Spleen (tissue), 11 donors: Measurements from ENCODE around the gene GOLT1B. TPM values are rescaled to one million over a fixed set of nuclear protein-coding genes. Genes with fewer than 3 reads are reported as not detected.

ENCODE experiments used
- DNase-seq: peaks from one replicate; pipeline ENCODE4 v3.0.0-alpha.2; 2020
- H3K27ac ChIP-seq, 8 donors: fragments of 200-600 bp; sonication (generic) in 7 of 8; 1 replicate in 4 of 8; 2 replicates in 4 of 8; pipeline versions ENCODE4 v1.5.0 to v1.8.0; 2016 to 2021; ENCODE audit warnings: inconsistent platforms in 4 of 8, mild to moderate bottlenecking in 4 of 8, moderate library complexity in 1 of 8
- H3K27me3 ChIP-seq, 7 donors: fragments of 200-600 bp; sonication (generic) in 6 of 7; replicated peaks in 1 of 7; 1 replicate in 4 of 7; 2 replicates in 3 of 7; pipeline versions ENCODE4 v1.5.0 to v1.8.0; 2016 to 2021; ENCODE audit warnings: inconsistent platforms in 3 of 7, mild to moderate bottlenecking in 1 of 7
- H3K36me3 ChIP-seq, 6 donors: fragments of 200-600 bp; sonication (generic) in 5 of 6; 1 replicate in 4 of 6; 2 replicates in 2 of 6; pipeline versions ENCODE4 v1.5.0 to v1.8.0; 2016 to 2021; ENCODE audit warnings: inconsistent platforms in 2 of 6
- H3K4me1 ChIP-seq, 6 donors: fragments of 200-600 bp; sonication (generic) in 5 of 6; 1 replicate in 3 of 6; 2 replicates in 3 of 6; pipeline versions ENCODE4 v1.5.0 to v1.8.0; 2016 to 2021; ENCODE audit warnings: inconsistent platforms in 3 of 6
- H3K4me3 ChIP-seq, 8 donors: fragments of 200-600 bp; sonication (generic) in 7 of 8; 1 replicate in 4 of 8; 2 replicates in 4 of 8; pipeline versions ENCODE4 v1.5.0 to v1.8.0; 2016 to 2021; ENCODE audit warnings: inconsistent platforms in 4 of 8, mild to moderate bottlenecking in 4 of 8, moderate library complexity in 2 of 8
- H3K9me3 ChIP-seq, 8 donors: fragments of 200-600 bp; sonication (generic) in 7 of 8; 1 replicate in 4 of 8; 2 replicates in 4 of 8; pipeline versions ENCODE4 v1.5.0 to v1.8.0; 2016 to 2021; ENCODE audit warnings: inconsistent platforms in 4 of 8
- POLR2A ChIP-seq, 3 donors: fragments of 450-650 bp; IDR thresholded peaks; one replicate each; pipeline ENCODE4 v1.5.1; 2017; ENCODE audit warnings: antibody characterized with exemption in 3 of 3, mild to moderate bottlenecking in 1 of 3
- POLR2AphosphoS5 ChIP-seq, 3 donors: sonication (generic); formaldehyde crosslinking; IDR thresholded peaks; one replicate each; pipeline ENCODE4 v1.5.1; 2017; ENCODE audit warnings: antibody characterized with exemption in 3 of 3
- WGBS, 5 donors: extraction: QIAGEN DNeasy Blood & Tissue Kit in 3 of 5; methylation state at CpG; one replicate each; pipeline versions ENCODE4 v1.1.5 to v1.1.7; 2013 to 2018; 5-methylcytosine and 5-hydroxymethylcytosine counted together
- intact Hi-C: fragments of 100-400 bp; cut with DNase I; formaldehyde crosslinking; loops from one replicate; pipeline ENCODE4 v1.15.0; 2023; ENCODE audit warnings: low total_unique reads
- polyA plus RNA-seq, 3 donors: library from polyadenylated mRNA; stranded (reverse); fragments of 200-250 nt; gene quantifications; one replicate each; pipeline ENCODE4 v1.2.1, GENCODE V29; 2013
- total RNA-seq, 7 donors: library from RNA; depleted of rRNA in 3 of 7; stranded (reverse); fragments of >200 nt in 3 of 7; fragmentation: NEBNext Ultra II Directional in 4 of 7; extraction: Animal tissue kit (Norgen Biotek cat#: 25700) in 4 of 7; gene quantifications; one replicate each; pipeline versions ENCODE4 v1.1.0 to v1.2.1, GENCODE V29; 2016 to 2021
- TF ChIP-seq, protein P1 (sequence below), 11 experiments: fragments of 200-600 bp in 7 of 11; fragments of 450-650 bp in 4 of 11; sonication (generic) in 4 of 11; IDR thresholded peaks in 8 of 11; conservative IDR thresholded peaks in 3 of 11; 1 replicate in 7 of 11; 2 replicates in 4 of 11; pipeline versions ENCODE4 v1.4.0 to v1.8.0; 2016 to 2021; ENCODE audit warnings: antibody characterized with exemption in 11 of 11, inconsistent platforms in 4 of 11, mild to moderate bottlenecking in 1 of 11
- donor health status: healthy with polysubstance abuse.
- donor health status: DM: no; HTN: no; CAD: no; lungs with moderate emphysema.
- donor health status: DM: no; HTN: no; CAD: no.
- donor health status: Bipolar disorder and iron deficiency.
- donor health status: healthy.
- donor health status: DM: no; HTN: no; CAD: no.
- donor health status: DM: yes; HTN: yes; CAD: no.

GOLT1B gene
- total and polyA plus RNA-seq, 10 donors = 14.1 to 39.6 (median 25.2) TPM

DNA sequence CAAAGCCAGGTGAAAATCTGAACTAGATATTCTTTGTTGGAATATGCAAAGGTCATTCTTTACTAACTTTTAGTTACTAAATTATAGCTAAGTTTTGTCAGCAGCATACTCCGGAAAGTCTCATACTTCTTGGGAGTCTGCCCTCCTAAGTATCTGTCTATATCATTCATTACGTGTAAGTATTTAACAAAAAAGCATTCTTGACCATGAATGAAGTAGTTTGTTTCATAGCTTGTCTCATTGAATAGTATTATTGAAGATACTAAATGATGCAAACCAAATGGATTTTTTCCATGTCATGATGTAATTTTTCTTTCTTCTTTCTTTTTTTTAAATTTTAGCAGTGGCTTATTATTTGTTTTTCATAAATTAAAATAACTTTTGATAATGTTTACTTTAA lies 14.7 kb downstream of the GOLT1B start:
- Histone ChIP-seq H3K27me3 (no peaks in the 10 kb centered on the region), H3K4me1 (no peaks in the 10 kb centered on the region), H3K4me3 (no peak overlapping the region), H3K9me3 (no peaks in the 10 kb centered on the region), H3K27ac (no peak overlapping the region), H3K36me3 (peaks cover 0 to 72% (median 35%) of the 10 kb centered on the region in 6 donors)
- WGBS, 5 donors = 94 to 98% (median 97%) methylated on average over 2 of the region's 2 CpGs
- no peak for DNase-seq
- intact Hi-C loops = loop anchor here (10.0 kb wide), 1 partner anchor 129 kb away; no protein-coding TSS in a partner anchor
- TF ChIP-seq POLR2A (IDR thresholded peaks at IDR 0.05) = no peak
- TF ChIP-seq POLR2AphosphoS5 (IDR thresholded peaks at IDR 0.05) = no peak
- TF ChIP-seq, protein P1, sequence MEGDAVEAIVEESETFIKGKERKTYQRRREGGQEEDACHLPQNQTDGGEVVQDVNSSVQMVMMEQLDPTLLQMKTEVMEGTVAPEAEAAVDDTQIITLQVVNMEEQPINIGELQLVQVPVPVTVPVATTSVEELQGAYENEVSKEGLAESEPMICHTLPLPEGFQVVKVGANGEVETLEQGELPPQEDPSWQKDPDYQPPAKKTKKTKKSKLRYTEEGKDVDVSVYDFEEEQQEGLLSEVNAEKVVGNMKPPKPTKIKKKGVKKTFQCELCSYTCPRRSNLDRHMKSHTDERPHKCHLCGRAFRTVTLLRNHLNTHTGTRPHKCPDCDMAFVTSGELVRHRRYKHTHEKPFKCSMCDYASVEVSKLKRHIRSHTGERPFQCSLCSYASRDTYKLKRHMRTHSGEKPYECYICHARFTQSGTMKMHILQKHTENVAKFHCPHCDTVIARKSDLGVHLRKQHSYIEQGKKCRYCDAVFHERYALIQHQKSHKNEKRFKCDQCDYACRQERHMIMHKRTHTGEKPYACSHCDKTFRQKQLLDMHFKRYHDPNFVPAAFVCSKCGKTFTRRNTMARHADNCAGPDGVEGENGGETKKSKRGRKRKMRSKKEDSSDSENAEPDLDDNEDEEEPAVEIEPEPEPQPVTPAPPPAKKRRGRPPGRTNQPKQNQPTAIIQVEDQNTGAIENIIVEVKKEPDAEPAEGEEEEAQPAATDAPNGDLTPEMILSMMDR (IDR thresholded peaks at IDR 0.05 in 8 of 11, conservative IDR thresholded peaks at IDR 0.05 in 3 of 11) = no peak

GRCh38 chr12:21518451-21518850 lies 16.9 kb downstream of the GOLT1B start:
- TF ChIP-seq, protein P1 (IDR thresholded peaks at IDR 0.05 in 8 of 11, conservative IDR thresholded peaks at IDR 0.05 in 3 of 11) = no peak
- TF ChIP-seq POLR2AphosphoS5 (IDR thresholded peaks at IDR 0.05) = no peak
- no peak for TF ChIP-seq POLR2A (IDR thresholded peaks at IDR 0.05)
- Histone ChIP-seq H3K9me3 (no peaks in the 10 kb centered on the region), H3K27ac (no peak overlapping the region), H3K4me3 (no peak overlapping the region), H3K27me3 (no peaks in the 10 kb centered on the region), H3K4me1 (no peaks in the 10 kb centered on the region), H3K36me3 (peaks cover 0 to 50% (median 25%) of the 10 kb centered on the region in 6 donors)
- no peak for DNase-seq
- 89 to 95% (median 93%) methylated on average over 3 of the region's 3 CpGs for WGBS, 5 donors
- intact Hi-C loops = loop anchor here (10.0 kb wide), 1 partner anchor 126 kb away; no protein-coding TSS in a partner anchor

GRCh38 chr12:21521541-21521940 lies 20.0 kb downstream of the GOLT1B start:
- Histone ChIP-seq H3K4me1 (no peaks in the 10 kb centered on the region), H3K4me3 (no peak overlapping the region), H3K27me3 (peaks cover 0 to 1% (median 0%) of the 10 kb centered on the region in 7 donors), H3K27ac (no peak overlapping the region), H3K36me3 (peaks cover 0 to 19% (median 2%) of the 10 kb centered on the region in 6 donors), H3K9me3 (peaks cover 0 to 12% (median 2%) of the 10 kb centered on the region in 8 donors)
- WGBS, 5 donors = 67 to 80% (median 74%) methylated on average over 1 of the region's 1 CpG
- no peak for DNase-seq
- intact Hi-C loops = no loop called here
- no peak for TF ChIP-seq POLR2A (IDR thresholded peaks at IDR 0.05)

GRCh38 chr12:21523148-21523547 lies 21.6 kb downstream of the GOLT1B start:
- Histone ChIP-seq H3K36me3 (peaks cover 0 to 3% (median 0%) of the 10 kb centered on the region in 6 donors), H3K27me3 (peaks cover 0 to 17% (median 10%) of the 10 kb centered on the region in 7 donors), H3K4me3 (no peak overlapping the region), H3K27ac (no peak overlapping the region), H3K4me1 (peaks cover 0 to 14% (median 11%) of the 10 kb centered on the region in 6 donors), H3K9me3 (peaks cover 0 to 12% (median 2%) of the 10 kb centered on the region in 8 donors)
- DNase-seq = no peak
- TF ChIP-seq, protein P1 (IDR thresholded peaks at IDR 0.05 in 8 of 11, conservative IDR thresholded peaks at IDR 0.05 in 3 of 11) = no peak
- TF ChIP-seq POLR2A (IDR thresholded peaks at IDR 0.05) = no peak
- intact Hi-C loops = no loop called here
